Skin of body (tissue), 2 donors: ENCODE results near the gene ESPL1. TPM values are rescaled to one million over a fixed set of nuclear protein-coding genes. Genes with fewer than 3 reads are reported as not detected.
A peak's percentile ranks its signal among the peaks of the same experiment; 100 is the strongest.

Experiments
- DNase-seq: peaks from one replicate; lab custom pipeline; 2025; lab: John Stamatoyannopoulos, UW
- total RNA-seq: library from RNA; depleted of rRNA; stranded (reverse); fragments of >200 nt; gene quantifications from one replicate; pipeline ENCODE4 v1.2.3, GENCODE V29; 2014

The ESPL1 gene
- 5.6 TPM for total RNA-seq

DNA sequence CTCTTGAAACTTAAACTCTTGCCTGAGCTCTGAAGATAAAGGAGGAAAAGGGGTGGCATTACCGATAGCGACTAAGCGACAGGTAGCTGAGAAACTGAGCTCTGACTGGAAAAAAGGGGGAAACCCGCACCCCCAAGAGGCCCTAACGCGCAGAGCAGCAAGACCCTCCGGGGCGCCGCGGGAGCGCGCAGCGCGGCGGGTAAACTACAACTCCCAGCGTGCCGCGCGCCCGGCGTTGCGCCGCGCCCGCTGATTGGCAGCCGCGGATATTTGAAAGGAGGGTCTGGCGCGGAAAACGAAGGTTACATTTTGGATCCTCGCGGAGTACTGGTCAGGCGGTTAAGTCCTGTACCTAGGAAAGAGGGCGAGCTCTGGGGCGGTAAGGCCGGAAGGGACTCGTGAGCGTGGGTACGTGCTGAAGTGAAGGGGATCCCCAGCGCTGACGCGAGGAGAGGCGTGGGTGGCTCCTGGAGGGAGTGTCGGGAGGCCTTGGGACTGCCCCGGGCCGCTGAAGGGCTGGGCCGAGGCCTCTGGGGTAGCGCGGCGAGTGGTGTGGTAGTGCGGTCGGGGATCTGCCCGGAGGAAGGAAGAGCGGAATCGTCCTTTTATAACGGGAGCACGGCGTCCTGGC lies at the start of gene ESPL1:
Gene ESPL1 (plus strand): TSS at position 301 of the 631 bp plus-strand sequence. CDS start 468 bp downstream, outside the sequence.
- peak; percentile 76 for DNase-seq

DNA sequence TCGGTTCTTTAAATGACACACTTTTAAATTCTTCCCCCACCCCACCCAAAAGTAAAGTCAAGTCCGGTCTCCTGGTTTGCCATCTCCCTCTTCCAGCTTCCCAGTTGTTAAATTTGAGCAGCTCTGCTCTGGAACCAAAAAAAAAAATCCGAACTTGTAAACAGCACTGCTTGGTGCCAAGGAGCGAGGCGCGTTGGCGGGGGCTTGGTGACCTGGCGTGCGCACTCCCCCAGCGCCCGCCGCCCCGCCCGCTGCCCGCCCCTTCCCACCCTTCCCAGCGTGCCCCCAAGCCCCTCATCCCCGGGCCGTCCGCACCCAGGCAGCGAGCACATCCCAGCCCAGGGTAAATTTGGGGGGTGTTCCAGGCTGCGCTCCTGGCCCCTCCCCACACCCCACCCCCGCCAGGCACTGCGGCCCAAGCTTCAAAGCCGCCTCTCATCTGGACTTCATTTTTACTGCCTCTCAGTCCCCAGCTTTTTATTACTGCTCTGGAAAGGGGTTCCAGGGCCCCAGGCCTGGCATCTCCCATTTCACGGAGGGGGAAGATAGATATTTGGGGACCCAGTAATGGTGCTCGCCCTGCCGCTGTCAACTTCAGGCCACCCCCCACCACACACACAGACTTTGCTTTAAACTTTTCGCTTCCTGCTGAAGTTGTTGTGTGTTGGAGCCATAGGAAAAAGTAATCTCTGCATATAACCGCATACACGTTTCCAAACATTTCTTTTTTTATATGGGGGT lies 49.4 kb upstream of the ESPL1 start:
- peak; percentile 27 for DNase-seq

DNA sequence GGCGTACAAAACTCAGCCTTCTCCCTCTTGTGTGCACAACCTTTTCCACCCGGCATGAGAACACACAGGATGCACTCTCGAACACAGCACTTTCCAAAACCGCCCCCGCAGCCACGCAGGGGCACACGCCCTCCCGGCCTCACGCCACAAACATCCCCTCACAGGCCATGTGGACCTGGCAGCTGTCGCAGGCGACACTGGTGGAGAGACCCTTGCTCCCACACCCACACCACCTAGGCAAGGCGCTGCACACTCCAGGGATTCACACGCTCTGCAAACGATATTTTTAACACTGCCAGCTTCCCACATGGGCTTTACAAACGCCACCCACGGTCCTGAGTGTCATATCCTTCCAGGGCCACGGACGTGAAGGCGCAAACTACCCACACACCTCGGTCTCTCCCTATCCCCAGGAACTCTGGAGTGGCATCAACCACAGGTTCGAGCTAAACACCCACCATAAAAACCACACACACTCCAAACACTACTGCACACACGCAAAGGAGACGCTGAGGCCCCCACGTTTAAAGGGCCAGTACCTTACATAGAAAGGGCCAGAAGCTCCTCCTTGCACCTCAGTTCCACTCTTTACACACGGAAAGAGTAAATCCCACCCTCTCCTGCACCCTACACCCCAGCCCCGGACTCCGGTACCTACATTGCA lies 48.7 kb upstream of the ESPL1 start:
- peak; percentile 46 for DNase-seq

DNA sequence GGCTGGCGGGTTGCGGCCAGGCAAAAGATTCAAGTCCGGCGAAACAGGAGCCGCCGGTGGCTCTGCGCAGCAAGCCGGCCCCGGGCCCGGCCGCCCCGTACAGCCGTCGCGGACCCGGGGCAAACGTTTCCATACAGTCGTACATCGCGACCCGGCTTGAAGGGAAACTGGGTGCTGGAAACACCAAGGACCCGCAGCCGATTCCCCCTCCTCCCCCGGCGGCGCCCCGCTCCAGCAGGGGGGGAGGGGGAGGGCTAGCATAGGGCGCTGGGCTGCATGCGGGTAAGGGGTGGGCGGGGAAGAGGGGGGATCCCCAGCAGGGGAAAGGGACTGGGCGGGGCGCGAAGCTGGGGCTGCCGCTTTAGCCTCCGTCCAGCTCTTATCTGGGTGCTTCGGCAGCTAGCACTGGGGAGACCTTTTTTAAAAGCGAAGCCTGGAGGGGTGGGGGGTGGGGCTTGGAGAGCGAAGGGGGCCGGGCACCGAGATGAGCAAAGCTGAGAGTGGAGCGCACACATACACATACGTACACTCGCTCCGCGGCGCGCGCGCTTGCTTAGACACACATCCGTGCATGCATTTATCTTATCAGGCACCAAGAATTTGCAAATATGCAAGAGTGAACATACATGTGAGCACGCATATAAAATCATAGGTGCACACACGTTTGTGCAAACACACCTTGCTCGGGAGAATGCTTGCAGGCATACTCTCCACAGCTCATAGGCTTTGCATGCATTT lies 48.0 kb upstream of the ESPL1 start:
- DNase-seq, result peak; percentile 92

DNA sequence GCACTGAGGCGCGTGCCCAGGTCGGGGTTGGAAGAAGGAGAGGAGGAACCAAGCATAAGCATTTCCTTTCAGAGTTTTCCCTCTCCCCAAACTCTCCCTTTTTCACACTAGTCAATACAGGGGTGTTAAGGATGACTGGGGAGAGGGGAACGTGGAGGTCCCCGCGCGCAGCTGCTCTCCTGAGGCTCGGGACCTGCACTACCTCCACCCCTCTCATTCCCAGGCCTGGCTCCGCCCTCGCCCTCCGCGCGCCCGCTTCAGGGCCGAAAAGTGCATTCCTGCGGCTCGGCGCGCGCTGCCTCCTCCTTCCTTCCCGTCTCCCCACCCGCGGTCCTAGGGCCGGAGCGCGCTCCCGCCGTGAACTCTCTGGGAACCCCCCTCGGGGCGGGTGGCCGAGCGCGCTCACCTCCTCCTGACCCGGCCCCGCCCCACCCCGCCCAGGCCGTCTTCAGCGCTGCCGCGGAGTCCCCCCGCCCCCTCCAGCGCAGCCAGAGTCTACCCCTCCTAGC lies 47.4 kb upstream of the ESPL1 start:
- peak; percentile 92 for DNase-seq

DNA sequence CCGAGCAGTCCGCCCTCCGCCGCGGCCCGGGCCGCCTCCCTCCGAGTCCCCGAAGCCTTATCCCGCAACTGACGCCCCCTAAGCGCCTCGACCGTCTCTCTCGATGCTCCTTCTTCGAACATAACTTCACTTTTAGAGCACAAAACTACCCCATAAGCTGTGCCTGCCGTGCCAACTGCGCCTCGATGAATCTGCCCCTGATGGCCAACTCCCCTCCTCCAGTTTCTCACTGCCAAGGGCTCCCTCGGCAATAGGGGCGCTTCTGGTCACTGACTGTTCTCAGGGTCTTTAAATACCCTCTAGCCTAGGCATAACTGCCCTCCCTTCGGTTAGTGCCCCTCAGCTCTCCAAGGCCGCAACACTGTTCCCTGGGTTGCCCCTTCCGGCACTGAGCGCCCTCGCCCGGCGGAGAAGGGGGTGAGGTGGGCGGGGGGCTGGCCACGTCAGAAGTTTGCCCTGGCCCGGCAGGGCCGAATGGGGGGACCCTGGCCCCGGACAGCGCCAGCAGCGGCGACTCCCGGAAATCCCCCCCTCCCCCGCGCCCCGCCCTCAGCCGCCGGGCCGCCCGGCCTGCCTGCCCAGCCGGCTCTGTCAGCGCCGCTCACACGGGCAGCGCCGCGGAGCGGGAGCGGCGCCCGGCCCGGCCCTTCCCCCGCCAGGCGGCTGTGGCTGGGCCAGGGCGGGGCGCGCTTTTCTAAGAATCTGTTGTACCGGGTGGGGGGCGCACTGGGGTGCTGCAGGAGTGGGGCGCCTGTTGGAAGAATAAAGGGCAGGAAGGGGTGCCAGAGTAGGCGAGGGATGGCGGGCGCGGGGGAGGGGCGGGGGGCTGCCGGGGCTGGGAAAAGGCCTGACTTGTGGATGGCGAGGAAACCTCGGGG lies 46.7 kb upstream of the ESPL1 start:
- peak; percentile 27 for DNase-seq

DNA sequence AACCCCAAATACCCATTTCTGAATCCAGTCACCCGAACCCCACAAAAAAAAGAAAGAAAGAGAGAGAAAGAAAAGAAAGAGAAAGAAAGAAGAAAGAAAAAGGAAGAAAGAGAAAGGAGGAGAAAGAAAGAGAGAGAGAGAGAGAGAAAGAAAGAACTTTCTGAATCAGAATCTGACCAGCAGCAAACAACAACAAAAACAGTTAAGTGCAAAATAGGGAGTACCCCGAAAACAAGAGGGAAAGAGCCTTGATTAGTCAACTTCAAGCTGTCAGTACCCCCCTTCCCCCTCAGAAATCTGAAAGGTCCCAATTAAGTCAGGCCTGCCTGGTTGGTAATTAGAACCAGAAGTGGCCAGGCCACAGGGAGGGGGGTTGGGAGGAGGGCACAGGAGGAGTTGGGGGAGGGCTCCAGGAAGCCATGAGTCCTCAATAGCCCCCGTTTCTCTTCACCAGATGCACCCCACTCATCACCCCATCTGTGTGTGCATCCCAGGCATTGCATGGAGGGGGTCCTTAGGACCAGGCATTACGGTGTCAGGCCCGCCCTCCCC lies 45.9 kb upstream of the ESPL1 start:
- peak; percentile 63 for DNase-seq

DNA sequence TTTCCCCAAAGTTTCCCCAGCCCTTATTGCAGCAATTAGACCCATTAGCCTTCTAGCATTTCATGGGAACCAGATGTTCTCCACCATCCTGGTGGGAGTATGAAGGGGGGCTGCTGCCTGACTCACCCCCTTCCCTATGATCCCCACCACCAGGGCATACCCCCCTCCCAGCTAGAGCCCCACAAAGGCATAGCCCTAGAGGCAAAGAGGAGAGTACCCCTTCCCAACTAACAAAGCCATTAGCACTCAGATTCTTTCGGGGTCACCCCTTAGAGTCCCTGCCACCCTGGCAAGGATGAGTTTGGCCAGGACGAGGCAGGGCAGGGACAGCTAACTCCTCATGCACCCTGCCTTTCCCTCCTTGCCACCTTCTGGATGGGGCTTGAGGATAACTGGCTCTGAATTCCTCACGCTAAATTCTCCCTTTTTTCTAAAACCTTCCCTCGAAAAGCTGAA lies 45.3 kb upstream of the ESPL1 start:
- DNase-seq, result peak; percentile 63

DNA sequence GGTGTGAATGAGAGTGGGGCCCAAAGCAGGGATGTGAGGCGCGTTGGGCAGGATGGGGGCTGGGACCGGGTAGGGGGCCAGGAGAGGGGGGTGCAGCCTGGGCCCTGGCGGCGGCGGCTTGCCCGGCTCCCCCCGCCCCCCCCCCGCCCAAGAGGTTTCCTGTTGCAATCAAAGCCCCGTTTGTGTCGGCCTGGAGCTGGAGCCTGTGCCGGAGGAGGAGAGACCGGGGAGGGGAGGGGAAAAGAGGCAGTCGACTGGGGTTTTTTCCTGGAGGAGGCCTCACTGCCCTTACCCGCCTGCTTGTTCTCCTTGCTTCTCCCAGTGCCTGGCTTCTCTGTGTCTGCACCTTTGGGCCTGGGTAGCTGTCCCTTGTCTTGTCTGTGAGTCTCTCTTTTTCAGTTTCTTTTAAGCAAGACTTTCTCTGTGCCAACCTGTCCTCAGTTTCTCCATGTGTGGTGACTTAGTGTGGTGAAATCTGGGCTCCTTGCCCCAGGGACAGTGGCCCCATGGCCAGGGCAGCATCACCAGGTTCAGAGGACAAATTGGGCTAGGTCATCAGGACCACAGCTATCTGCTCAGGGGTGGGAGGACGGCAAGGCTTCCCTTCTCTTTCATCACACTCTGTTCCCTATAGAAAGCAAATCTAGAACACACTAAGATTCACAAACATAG lies 44.6 kb upstream of the ESPL1 start:
- peak; percentile 40 for DNase-seq

DNA sequence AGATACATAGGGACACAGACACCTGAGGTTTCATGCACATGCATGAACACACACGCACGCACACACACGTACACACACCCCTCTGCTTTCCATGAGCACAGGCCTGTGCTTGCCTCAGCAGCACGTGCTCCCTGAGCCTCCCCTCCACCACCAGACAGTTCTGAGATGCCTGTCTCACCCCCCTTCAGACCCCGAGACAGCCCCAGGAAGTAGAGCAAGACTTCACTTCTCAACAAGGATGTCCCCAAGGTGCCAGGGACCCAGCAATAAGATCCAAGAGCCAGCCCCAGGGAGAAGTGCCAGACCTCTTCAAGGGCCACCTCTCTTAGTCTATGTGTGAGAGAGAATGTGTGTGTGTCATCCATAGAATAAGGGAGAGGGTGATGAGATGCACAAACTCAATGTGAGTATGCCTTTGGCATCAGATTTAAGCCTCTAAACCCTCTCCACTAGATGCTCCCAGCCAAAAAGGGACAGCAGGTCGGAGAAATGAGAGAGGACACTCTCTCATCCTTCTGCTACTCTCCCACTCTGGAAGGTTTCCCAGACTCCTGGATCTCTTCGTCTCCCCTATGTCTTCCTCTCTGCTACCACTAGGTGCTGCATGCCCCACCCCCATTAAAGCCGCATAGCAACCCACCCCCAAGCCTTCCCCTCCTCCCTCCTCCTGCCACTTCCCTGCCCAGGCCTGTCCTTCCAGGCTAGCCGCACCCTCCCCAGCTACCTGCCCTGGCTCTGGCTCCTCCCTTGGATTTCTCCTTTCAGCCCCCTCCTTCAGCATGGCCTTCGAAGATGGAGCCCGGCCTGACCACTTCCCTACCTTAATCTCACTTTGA lies 43.8 kb upstream of the ESPL1 start:
- peak; percentile 22 for DNase-seq

DNA sequence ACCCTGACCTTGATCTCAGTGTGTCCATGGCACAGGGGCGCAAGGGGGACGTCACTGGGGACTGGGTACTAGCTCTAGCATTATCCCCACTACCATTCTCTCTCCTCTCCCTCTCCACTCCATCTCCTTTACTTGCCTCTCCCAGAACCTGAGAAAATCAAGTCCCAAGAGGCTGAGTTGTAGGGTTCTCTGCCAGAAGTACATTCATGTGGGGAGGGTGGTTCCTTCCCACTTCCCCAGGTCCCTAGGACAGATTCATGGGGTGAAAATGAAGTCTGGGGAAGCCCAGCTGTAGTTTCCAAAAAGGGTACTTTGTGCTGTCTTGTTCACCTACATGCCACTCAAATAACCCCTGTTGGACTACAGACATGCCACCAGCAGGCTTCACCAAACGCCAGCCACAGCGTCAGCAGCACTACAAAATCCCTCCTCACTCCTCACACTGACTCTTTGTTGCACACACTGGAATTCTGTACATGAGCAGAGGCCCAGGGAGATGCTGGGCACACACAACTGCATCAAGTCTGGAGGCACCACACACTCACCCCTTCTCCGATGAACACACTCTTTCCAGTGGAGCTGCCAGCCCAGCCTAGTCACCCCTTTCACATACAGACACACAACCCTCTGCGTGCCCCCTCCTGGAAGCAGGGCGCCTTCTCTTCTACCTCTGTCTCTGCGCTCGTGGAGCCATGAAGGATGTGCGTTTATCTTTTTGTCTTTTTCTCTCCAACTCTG lies 43.0 kb upstream of the ESPL1 start:
- DNase-seq, result no peak

DNA sequence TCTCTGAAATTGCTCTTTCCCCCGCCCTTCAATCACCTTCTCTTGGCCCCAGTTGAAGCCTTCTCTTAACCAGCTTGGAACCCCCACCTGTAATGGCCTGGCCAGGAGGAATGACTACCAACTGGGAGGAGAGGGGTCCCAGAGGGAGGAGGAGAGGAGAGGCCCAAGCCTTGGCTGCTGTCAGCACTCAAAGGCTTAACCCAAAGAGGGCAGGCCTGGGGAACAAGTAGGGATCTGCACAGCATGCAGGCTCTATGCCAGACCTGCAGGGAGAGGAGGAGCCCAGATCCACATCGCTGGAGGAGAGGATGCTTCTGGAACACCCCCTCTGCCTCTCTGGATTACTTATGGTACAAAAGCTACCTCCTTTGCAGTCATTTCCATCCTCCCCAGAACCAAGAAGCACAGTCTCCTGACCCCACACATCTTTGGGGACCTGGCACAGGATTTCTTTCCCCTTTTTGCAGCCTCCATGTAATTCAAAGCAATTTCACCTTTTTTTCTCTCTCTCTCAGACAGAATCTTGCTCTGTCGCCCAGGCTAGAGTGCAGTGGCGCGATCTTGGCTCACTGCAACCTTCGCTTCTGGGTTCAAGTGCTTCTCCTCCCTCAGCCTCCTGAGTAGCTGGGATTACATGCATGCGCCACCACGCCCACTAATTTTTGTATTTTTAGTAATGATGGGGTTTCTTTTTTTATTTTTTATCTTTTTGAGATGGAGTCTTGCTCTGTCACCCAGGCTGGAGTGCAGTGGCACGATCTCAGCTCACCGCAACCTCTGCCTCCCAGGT lies 42.3 kb upstream of the ESPL1 start:
- no peak for DNase-seq

DNA sequence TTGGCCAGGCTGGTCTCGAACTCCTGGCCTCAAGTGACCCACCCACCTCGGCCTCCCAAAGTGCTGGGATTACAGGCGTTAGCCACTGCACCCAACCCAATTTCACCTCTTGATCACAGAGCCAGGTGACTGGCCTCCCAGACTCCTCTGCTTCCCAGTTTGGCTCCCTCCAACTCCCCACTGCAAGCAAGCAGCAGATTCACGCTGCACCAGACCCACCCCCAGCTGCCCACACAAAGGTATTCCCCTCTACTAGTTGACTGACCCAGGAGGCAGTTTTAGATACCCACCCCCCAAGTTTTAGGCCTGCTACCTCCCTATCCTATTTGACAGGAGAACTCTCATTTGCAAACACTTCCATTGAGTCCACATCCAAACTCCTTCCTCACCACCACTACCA lies 41.3 kb upstream of the ESPL1 start:
- no peak for DNase-seq

DNA sequence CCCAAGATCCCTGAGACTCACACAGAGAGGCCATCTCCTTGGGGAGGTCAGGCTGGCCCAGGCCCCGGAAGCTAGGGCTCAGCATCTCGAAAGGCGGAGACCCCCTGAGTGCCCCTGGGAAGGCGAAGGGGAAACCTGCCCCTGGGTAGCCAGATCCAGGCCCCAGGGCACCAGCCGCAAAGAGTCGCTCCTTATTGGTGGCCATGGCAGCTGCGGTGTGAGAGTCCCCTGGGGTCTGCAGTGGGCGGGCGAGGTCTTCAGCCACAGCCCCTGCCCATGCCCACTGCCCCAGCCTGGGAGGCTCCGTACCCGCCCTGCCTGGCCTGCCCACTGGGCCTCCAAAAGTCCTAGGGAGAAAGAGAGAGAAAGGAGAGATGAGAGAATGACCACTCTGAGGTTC lies 40.8 kb upstream of the ESPL1 start:
- no peak for DNase-seq

DNA sequence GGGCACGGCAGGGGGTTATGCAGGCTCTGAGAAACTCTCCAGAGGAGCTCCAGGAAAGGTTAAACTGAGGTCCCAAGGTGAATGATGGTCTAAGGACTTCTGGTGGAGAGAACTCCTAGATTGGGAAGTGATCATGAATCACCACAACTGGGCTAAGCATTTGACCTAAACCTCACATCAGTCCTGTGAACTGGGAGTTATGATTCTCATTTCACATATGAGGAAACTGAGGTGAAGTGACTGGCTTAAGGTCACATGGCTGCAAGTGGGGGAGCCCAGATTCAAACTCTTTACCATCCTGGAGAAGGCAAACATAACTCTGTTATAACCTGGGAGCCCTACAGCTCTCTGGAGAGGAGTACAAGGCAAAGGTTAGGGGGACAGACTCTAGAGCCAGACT lies 40.3 kb upstream of the ESPL1 start:
- DNase-seq, result no peak

DNA sequence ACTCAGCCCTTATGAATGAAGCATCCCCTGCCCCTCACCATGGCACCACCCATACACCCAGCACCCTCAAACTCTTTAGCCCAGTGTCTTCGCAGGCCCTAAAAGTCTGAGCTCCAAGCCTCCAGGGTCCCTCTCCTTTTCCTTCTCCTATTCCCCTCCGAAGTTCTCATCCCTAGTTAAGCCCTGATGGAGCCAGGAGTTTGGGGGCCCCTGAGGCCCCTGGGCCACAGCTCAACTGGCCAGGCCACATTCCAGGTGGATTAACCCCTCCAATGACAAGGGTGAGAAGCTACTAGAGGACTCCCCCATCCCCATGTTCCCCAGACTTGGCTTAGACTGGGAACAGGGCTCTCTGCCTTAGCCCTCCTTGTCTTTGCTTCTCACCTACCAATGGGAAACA lies 38.6 kb upstream of the ESPL1 start:
- no peak for DNase-seq
